CD4-positive, CD25-positive, alpha-beta regulatory T cell (primary cell): ENCODE results near the gene STATH. TPM values are rescaled to one million over a fixed set of nuclear protein-coding genes. Genes with fewer than 3 reads are reported as not detected.

Source experiments
- ATAC-seq, 2 donors: fragments of 150-1000 bp; cut with Tn5 transposase; one replicate each; pipeline ENCODE4 v1.10.0; 2021; ENCODE audit warnings: low read depth in 2 of 2, moderate number of reproducible peaks in 2 of 2, moderate library complexity in 1 of 2
- DNase-seq, 3 donors: peaks; one replicate each; pipeline versions ENCODE4 v3.0.0 to v3.0.0-alpha.2; 2012 to 2022; ENCODE audit warnings: mixed read lengths in 1 of 3
- H3K27ac ChIP-seq: one replicate; pipeline ENCODE4 v1.7.0; 2013; ENCODE audit warnings: mild to moderate bottlenecking, low read length; ENCODE audit not compliant: insufficient read depth, poor library complexity, severe bottlenecking
- H3K27me3 ChIP-seq: one replicate; pipeline ENCODE4 v1.7.0; 2013; ENCODE audit warnings: low read length; ENCODE audit not compliant: control insufficient read depth, insufficient read depth
- H3K36me3 ChIP-seq: one replicate; pipeline ENCODE4 v1.7.0; 2013; ENCODE audit warnings: mild to moderate bottlenecking, low read length, moderate library complexity; ENCODE audit not compliant: control insufficient read depth, insufficient read depth
- H3K4me1 ChIP-seq: 2 replicates; pipeline ENCODE4 v1.7.0; 2013; ENCODE audit warnings: mild to moderate bottlenecking, low read length; ENCODE audit not compliant: insufficient read depth, control insufficient read depth, poor library complexity, severe bottlenecking
- H3K4me3 ChIP-seq: one replicate; pipeline ENCODE4 v1.7.0; 2013; ENCODE audit warnings: low read depth, mild to moderate bottlenecking, low read length, moderate library complexity
- H3K9me3 ChIP-seq, 2 experiments: 1 replicate in 1 of 2; 2 replicates in 1 of 2; pipeline ENCODE4 v1.7.0; 2013; ENCODE audit warnings: low read length in 2 of 2, mild to moderate bottlenecking in 1 of 2, moderate library complexity in 1 of 2; ENCODE audit not compliant: control insufficient read depth in 2 of 2
- H3K27ac Mint-ChIP-seq, 3 donors: one replicate each; pipeline ENCODE4 v1.8.0; 2020 to 2022; ENCODE audit warnings: mild to moderate bottlenecking in 3 of 3, mixed read lengths in 3 of 3, moderate library complexity in 2 of 3
- H3K27me3 Mint-ChIP-seq: one replicate; pipeline ENCODE4 v1.8.0; 2022; ENCODE audit warnings: mild to moderate bottlenecking, mixed read lengths
- H3K36me3 Mint-ChIP-seq: one replicate; pipeline ENCODE4 v1.8.0; 2020; ENCODE audit warnings: mixed read lengths
- H3K4me1 Mint-ChIP-seq, 4 donors: one replicate each; pipeline ENCODE4 v1.8.0; 2020 to 2022; ENCODE audit warnings: mixed read lengths in 4 of 4, mild to moderate bottlenecking in 1 of 4
- H3K4me3 Mint-ChIP-seq, 4 donors: one replicate each; pipeline ENCODE4 v1.8.0; 2020 to 2022; ENCODE audit warnings: mild to moderate bottlenecking in 4 of 4, mixed read lengths in 4 of 4, moderate library complexity in 3 of 4
- H3K9me3 Mint-ChIP-seq, 7 donors: one replicate each; pipeline ENCODE4 v1.8.0; 2020 to 2022; ENCODE audit warnings: mixed read lengths in 7 of 7, mild to moderate bottlenecking in 3 of 7, moderate library complexity in 2 of 7
- polyA plus RNA-seq, 4 donors: library from polyadenylated mRNA; unstranded; fragments of 300-500 nt; fragmentation: Illumina TruSeq; gene quantifications; one replicate each; pipeline ENCODE4 v1.2.3, GENCODE V29; 2021
- total RNA-seq: library from RNA; stranded (reverse); gene quantifications from one replicate; pipeline ENCODE4 v1.2.3, GENCODE V29; 2022

Gene STATH, protein sequence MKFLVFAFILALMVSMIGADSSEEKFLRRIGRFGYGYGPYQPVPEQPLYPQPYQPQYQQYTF
- total RNA-seq (not detected), polyA plus RNA-seq (not detected)

DNA sequence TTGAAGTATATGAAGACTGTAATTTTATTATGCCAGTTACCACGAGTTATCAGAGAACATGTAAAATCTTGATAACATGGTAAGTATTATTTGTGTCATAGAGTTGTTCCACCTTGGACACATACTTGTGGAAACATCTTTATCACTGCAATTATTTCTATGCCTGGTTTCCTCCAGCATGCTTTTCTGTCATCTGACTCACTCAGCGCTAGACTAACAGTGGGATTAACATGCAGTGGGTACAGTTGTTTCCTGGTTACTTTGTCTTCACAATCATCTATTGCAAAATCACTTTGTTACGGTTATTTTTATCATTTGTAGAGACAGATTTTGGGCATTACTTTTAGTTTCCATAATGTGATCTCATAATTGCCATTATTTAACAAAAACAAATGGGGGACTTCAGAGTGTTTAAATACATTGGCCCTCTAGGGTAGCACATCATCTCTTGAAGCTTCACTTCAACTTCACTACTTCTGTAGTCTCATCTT lies at the start of gene STATH:
Gene STATH (plus strand): TSS at position 441 of the 491 bp plus-strand sequence. CDS start 2,472 bp downstream, outside the sequence.
- Mint-ChIP-seq H3K9me3 (peaks cover 0 to 7% (median 0%) of the 10 kb centered on the region in 7 donors), H3K27ac (no peak within 1 kb of the TSS), H3K36me3 (no peaks in the 10 kb centered on the region), H3K4me3 (no peak within 1 kb of the TSS), H3K27me3 (no peaks in the 10 kb centered on the region), H3K4me1 (no peaks in the 10 kb centered on the region)
- H3K27ac ChIP-seq, result no peak within 1 kb of the TSS
- H3K4me3 ChIP-seq, result no peak within 1 kb of the TSS
- ATAC-seq (no peak), DNase-seq (no peak)
- H3K9me3 ChIP-seq, result no peaks in the 10 kb centered on the region
- H3K4me1 ChIP-seq, result no peaks in the 10 kb centered on the region
- H3K36me3 ChIP-seq, result no peaks in the 10 kb centered on the region
- no peaks in the 10 kb centered on the region for H3K27me3 ChIP-seq

DNA sequence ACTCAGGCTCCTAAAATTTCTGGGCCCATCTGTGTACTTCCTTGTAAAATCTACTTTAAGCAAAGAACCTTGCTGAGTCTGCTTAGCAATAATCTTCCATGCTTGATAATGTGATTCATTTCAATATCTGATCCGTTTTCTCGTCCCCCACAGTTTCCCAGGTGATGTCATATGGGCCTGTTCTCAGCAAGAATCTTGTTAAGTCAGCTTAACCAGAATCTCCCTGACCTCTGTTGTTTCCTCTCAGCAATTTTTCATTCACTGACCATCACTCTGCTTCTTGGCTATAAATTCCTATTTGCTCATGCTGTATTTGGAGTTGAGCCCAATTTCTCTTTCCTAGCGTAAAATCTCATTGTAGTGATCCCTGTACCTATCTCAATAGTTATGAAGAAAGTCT lies 44.2 kb upstream of the STATH start:
- Histone ChIP-seq H3K4me3 (no peak overlapping the region), H3K36me3 (no peaks in the 10 kb centered on the region), H3K27ac (no peak overlapping the region), H3K27me3 (no peaks in the 10 kb centered on the region), H3K4me1 (no peaks in the 10 kb centered on the region), H3K9me3 (no peaks in the 10 kb centered on the region)
- ATAC-seq, result no peak
- Mint-ChIP-seq H3K4me1 (no peaks in the 10 kb centered on the region), H3K36me3 (no peaks in the 10 kb centered on the region), H3K27me3 (no peaks in the 10 kb centered on the region), H3K27ac (no peak overlapping the region), H3K9me3 (peaks cover 0 to 3% (median 0%) of the 10 kb centered on the region in 7 donors), H3K4me3 (no peak overlapping the region)
- no peak for DNase-seq

DNA sequence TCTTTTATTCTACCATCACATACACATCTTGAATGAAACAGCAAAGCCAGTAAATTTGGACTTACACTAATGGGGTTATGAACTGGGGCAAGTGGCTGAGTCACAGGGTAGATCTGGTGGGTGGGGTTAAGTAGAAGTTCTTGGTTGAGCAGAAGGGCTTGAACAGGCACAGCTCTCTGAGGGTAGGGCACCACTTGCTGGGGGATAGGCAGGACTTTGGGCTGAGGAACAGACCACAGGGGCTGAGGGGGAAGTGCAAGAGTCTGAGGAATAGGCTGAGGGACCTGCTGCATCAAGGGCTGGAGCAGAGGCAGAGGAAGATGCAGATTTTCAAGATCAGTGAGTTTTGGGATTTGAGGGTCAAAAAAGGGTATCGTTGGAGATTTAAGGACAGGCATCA lies 38.6 kb upstream of the STATH start:
- no peaks in the 10 kb centered on the region for H3K36me3 ChIP-seq
- H3K27me3 ChIP-seq, result no peaks in the 10 kb centered on the region
- no peaks in the 10 kb centered on the region for H3K4me1 ChIP-seq
- Mint-ChIP-seq H3K9me3 (peaks cover 0 to 6% (median 0%) of the 10 kb centered on the region in 7 donors), H3K36me3 (no peaks in the 10 kb centered on the region), H3K27me3 (no peaks in the 10 kb centered on the region), H3K4me1 (no peaks in the 10 kb centered on the region), H3K27ac (no peak overlapping the region), H3K4me3 (no peak overlapping the region)
- ATAC-seq (no peak), DNase-seq (no peak)
- H3K4me3 ChIP-seq, result no peak overlapping the region
- no peak overlapping the region for H3K27ac ChIP-seq
- H3K9me3 ChIP-seq, result no peaks in the 10 kb centered on the region

DNA sequence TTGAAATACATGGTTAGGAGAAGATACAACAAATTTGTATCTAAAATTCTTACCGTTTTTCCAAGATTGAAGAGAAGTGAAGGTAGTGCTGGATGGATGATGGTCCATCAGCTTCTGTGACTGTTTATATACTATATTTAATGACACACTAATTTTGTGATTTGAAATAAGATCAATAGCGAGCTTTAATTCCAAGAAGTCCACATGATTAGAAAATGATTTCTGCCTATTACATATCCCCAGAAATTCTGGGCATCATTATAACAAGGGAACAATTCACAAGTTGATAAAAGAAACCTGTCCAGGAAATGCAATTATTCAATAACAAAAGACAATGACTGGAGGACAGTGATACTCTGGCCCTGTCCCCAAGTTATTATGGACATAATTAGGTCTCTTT lies 30.1 kb upstream of the STATH start, which contains the start of gene CSN2:
Gene CSN2 (minus strand): TSS at position 101 of the 400 bp plus-strand sequence. CDS start 4,733 bp downstream, outside the sequence.
- Histone ChIP-seq H3K27ac (no peak within 1 kb of the TSS), H3K27me3 (no peaks in the 10 kb centered on the region), H3K4me1 (no peaks in the 10 kb centered on the region), H3K4me3 (no peak within 1 kb of the TSS), H3K9me3 (no peaks in the 10 kb centered on the region), H3K36me3 (no peaks in the 10 kb centered on the region)
- H3K36me3 Mint-ChIP-seq, result no peaks in the 10 kb centered on the region
- no peaks in the 10 kb centered on the region for H3K27me3 Mint-ChIP-seq
- DNase-seq, result no peak
- ATAC-seq, result no peak
- peaks cover 0 to 9% (median 0%) of the 10 kb centered on the region in 7 donors for H3K9me3 Mint-ChIP-seq
- no peak within 1 kb of the TSS for H3K27ac Mint-ChIP-seq
- H3K4me1 Mint-ChIP-seq, result no peaks in the 10 kb centered on the region
- no peak within 1 kb of the TSS for H3K4me3 Mint-ChIP-seq

DNA sequence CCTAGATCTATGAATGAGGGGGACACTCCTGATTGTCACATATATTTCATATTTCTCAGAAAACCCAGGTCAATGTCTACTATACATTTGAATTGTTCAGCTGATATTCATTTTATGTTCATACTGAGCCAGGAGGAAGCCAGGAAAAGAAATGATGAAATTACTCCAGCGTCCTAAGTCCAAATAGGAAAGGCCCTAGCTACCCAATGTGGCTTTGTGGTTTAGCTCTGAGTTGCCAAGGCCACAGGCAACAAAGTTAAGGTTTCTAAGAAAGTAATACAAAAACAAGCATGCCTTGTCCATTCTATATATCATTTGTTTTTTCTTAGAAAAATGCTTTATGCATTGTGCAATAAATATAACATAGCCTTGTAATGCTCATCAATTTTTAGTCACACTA lies 25.7 kb upstream of the STATH start:
- H3K27ac Mint-ChIP-seq, result no peak overlapping the region
- H3K4me1 Mint-ChIP-seq, result no peaks in the 10 kb centered on the region
- Histone ChIP-seq H3K9me3 (no peaks in the 10 kb centered on the region), H3K4me1 (no peaks in the 10 kb centered on the region), H3K4me3 (no peak overlapping the region), H3K27me3 (no peaks in the 10 kb centered on the region), H3K27ac (no peak overlapping the region), H3K36me3 (no peaks in the 10 kb centered on the region)
- H3K27me3 Mint-ChIP-seq, result no peaks in the 10 kb centered on the region
- H3K4me3 Mint-ChIP-seq, result no peak overlapping the region
- ATAC-seq (no peak), DNase-seq (no peak)
- no peaks in the 10 kb centered on the region for H3K36me3 Mint-ChIP-seq
- H3K9me3 Mint-ChIP-seq, result peaks cover 0 to 9% (median 2%) of the 10 kb centered on the region in 7 donors

DNA sequence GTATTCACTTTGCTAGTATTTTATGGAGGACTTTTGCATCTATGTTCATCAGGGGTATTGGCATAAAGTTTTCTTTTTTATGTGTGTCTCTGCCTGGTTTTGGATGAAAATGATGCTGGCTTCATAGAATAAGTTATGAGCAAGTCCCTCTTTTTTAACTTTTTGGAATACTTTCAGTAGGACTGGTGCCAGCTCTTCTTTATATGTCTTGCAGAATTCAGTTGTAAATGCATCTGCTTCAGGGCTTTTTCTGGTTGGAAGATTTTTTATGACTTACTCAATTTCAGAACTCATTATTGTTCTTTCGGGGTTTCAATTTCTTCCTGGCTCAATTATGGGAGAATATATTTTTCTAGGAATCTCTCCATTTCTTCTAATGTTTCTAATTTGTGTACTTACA lies 21.1 kb upstream of the STATH start:
- Histone ChIP-seq H3K36me3 (no peaks in the 10 kb centered on the region), H3K27me3 (no peaks in the 10 kb centered on the region), H3K9me3 (no peaks in the 10 kb centered on the region), H3K27ac (no peak overlapping the region), H3K4me1 (no peaks in the 10 kb centered on the region), H3K4me3 (no peak overlapping the region)
- DNase-seq, result no peak
- Mint-ChIP-seq H3K9me3 (peaks cover 0 to 10% (median 0%) of the 10 kb centered on the region in 7 donors), H3K4me3 (no peak overlapping the region), H3K27me3 (no peaks in the 10 kb centered on the region), H3K27ac (no peak overlapping the region), H3K36me3 (no peaks in the 10 kb centered on the region), H3K4me1 (no peaks in the 10 kb centered on the region)
- ATAC-seq, result no peak

DNA sequence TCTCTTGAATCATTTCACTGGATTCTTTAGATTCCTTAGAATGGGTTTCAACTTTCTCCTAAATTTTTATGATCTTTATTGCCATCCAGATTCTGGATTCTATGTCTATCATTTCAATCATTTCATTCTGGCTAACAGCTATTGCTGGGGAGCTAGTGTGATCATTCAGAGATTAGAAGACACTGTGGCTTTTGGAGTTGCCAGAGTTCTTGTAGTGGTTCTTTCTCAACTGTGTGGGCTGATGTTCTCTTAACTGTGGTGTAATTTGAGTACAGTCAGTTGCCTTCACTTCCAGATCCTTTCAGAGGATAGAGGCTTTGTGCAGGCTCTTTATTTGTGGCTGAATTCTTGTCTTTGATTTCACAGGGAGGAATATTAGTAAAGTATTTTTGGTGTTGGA lies 18.2 kb upstream of the STATH start:
- Mint-ChIP-seq H3K4me3 (no peak overlapping the region), H3K27me3 (no peaks in the 10 kb centered on the region), H3K27ac (no peak overlapping the region), H3K4me1 (no peaks in the 10 kb centered on the region), H3K9me3 (peaks cover 0 to 16% (median 0%) of the 10 kb centered on the region in 7 donors), H3K36me3 (no peaks in the 10 kb centered on the region)
- DNase-seq (no peak), ATAC-seq (no peak)
- Histone ChIP-seq H3K4me1 (no peaks in the 10 kb centered on the region), H3K27me3 (no peaks in the 10 kb centered on the region), H3K4me3 (no peak overlapping the region), H3K27ac (no peak overlapping the region), H3K36me3 (no peaks in the 10 kb centered on the region), H3K9me3 (no peaks in the 10 kb centered on the region)

DNA sequence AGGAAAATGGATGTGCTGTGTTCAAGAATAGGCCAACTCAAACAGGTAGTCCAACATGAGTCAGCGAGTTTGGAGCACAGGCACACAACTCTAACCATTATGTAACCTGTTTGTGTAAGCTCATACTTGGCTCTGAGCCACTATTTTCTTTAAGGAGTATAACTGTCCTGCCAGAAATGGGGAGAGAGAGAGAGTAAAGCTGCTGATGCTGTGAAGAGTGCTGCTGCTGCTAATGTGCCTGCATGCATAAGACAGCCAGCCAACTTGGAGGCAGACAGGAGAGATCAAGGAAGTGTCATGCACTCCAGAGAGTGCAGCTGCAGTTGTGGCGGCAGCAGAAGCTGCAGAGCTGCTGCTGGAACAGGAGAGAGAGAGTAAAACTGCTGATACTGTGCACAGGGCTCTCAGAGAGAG lies 11.7 kb upstream of the STATH start:
- no peak overlapping the region for H3K4me3 Mint-ChIP-seq
- H3K4me1 Mint-ChIP-seq, result no peaks in the 10 kb centered on the region
- H3K36me3 ChIP-seq, result no peaks in the 10 kb centered on the region
- no peak for DNase-seq
- H3K27ac Mint-ChIP-seq, result no peak overlapping the region
- no peak for ATAC-seq
- no peak overlapping the region for H3K4me3 ChIP-seq
- H3K27ac ChIP-seq, result no peak overlapping the region
- H3K27me3 Mint-ChIP-seq, result no peaks in the 10 kb centered on the region
- H3K27me3 ChIP-seq, result no peaks in the 10 kb centered on the region
- no peaks in the 10 kb centered on the region for H3K9me3 ChIP-seq
- peaks cover 0 to 12% (median 0%) of the 10 kb centered on the region in 7 donors for H3K9me3 Mint-ChIP-seq
- H3K36me3 Mint-ChIP-seq, result no peaks in the 10 kb centered on the region
- H3K4me1 ChIP-seq, result no peaks in the 10 kb centered on the region
